GM23248 (cell line): ENCODE data around the gene KAT2A. TPM values are rescaled to one million over a fixed set of nuclear protein-coding genes. Genes with fewer than 3 reads are reported as not detected.

Source experiments
- DNase-seq: peaks from one replicate; pipeline ENCODE4 v3.0.0-alpha.2; 2015
- H2AFZ ChIP-seq: fragments of 200-600 bp; sonication (generic); 2 replicates; pipeline ENCODE4 v1.6.1; 2016; ENCODE audit warnings: antibody characterized with exemption
- H3F3A ChIP-seq: fragments of 200-600 bp; sonication (generic); 2 replicates; pipeline ENCODE4 v1.6.1; 2016; ENCODE audit warnings: mild to moderate bottlenecking, antibody characterized with exemption, mixed run types; ENCODE audit not compliant: insufficient read depth
- H3K27ac ChIP-seq: fragments of 200-600 bp; sonication (generic); 2 replicates; pipeline ENCODE4 v1.5.1; 2016; ENCODE audit warnings: mild to moderate bottlenecking
- H3K27me3 ChIP-seq: fragments of 200-600 bp; sonication (generic); replicated peaks from 2 replicates; pipeline ENCODE4 v1.6.1; 2016; ENCODE audit warnings: mild to moderate bottlenecking; ENCODE audit not compliant: insufficient read depth
- H3K36me3 ChIP-seq: fragments of 200-600 bp; sonication (generic); 2 replicates; pipeline ENCODE4 v1.6.1; 2016; ENCODE audit warnings: low read depth, mild to moderate bottlenecking
- H3K4me1 ChIP-seq: fragments of 200-600 bp; sonication (generic); 2 replicates; pipeline ENCODE4 v1.6.1; 2016; ENCODE audit warnings: mild to moderate bottlenecking; ENCODE audit not compliant: insufficient read depth
- H3K4me2 ChIP-seq: fragments of 200-600 bp; sonication (generic); one replicate; pipeline ENCODE4 v1.6.1; 2016; ENCODE audit warnings: mild to moderate bottlenecking; ENCODE audit not compliant: unreplicated experiment
- H3K4me3 ChIP-seq: fragments of 200-600 bp; sonication (generic); 2 replicates; pipeline ENCODE4 v1.5.1; 2016; ENCODE audit warnings: mild to moderate bottlenecking
- H3K79me2 ChIP-seq: fragments of 200-600 bp; sonication (generic); 2 replicates; pipeline ENCODE4 v1.6.1; 2016; ENCODE audit warnings: mild to moderate bottlenecking; ENCODE audit not compliant: insufficient read depth
- H3K9ac ChIP-seq: fragments of 200-600 bp; sonication (generic); 2 replicates; pipeline ENCODE4 v1.6.1; 2016; ENCODE audit warnings: mild to moderate bottlenecking
- H3K9me2 ChIP-seq: fragments of 200-600 bp; sonication (generic); 2 replicates; pipeline ENCODE4 v1.6.1; 2016; ENCODE audit warnings: mixed run types, mild to moderate bottlenecking, moderate library complexity; ENCODE audit not compliant: insufficient read depth
- H3K9me3 ChIP-seq: fragments of 200-600 bp; sonication (generic); one replicate; pipeline ENCODE4 v1.6.1; 2017; ENCODE audit warnings: low read depth
- H4K20me1 ChIP-seq: fragments of 200-600 bp; sonication (generic); 2 replicates; pipeline ENCODE4 v1.6.0; 2016; ENCODE audit not compliant: insufficient read depth
- EZH2 ChIP-seq: fragments of 200-600 bp; sonication (generic); IDR thresholded peaks from 2 replicates; pipeline ENCODE4 v1.6.1; 2018; ENCODE audit warnings: antibody characterized with exemption, mild to moderate bottlenecking; ENCODE audit not compliant: insufficient read depth, poor library complexity, severe bottlenecking
- EZH2phosphoT487 ChIP-seq: fragments of 200-600 bp; sonication (generic); IDR thresholded peaks from 2 replicates; pipeline ENCODE4 v1.6.1; 2018; ENCODE audit warnings: antibody characterized with exemption, moderate library complexity, mild to moderate bottlenecking, low read depth; ENCODE audit not compliant: insufficient read depth
- WGBS, 2 experiments: methylation state at CpG; one replicate each; pipeline ENCODE4 v1.1.6; 2015 to 2017; ENCODE audit warnings: low lambda C conversion rate in 2 of 2, low coverage in 1 of 2; ENCODE audit errors: missing lambda C conversion rate in 2 of 2; 5-methylcytosine and 5-hydroxymethylcytosine counted together
- in situ Hi-C: fragments of 300-500 bp; cut with MboI; formaldehyde crosslinking; loops from 2 replicates; pipeline ENCODE4 v1.15.0; 2020
- polyA plus RNA-seq: library from polyadenylated mRNA; unstranded; fragments of >200 nt; fragmentation: Nextera tagmentation; extraction: Ambion mirVana; gene quantifications from 2 replicates; pipeline ENCODE4 v1.2.1, GENCODE V29; 2016
- total RNA-seq: library from RNA; depleted of rRNA; stranded (reverse); fragments of >200 nt; shearing (Covaris generic); gene quantifications from 2 replicates; pipeline ENCODE4 v1.2.3, GENCODE V29; 2014

Gene KAT2A
- total and polyA plus RNA-seq, 2 experiments from 2014 or later = 7.2 to 13.9 TPM

- peaks cover 10% of the 10 kb centered on the region for H3K4me1 ChIP-seq
- no peaks in the 10 kb centered on the region for H3F3A ChIP-seq
- H3K27ac ChIP-seq = no peak overlapping the region
- no peak overlapping the region for H2AFZ ChIP-seq
- no peak for TF ChIP-seq EZH2
- TF ChIP-seq EZH2phosphoT487 = no peak
- in situ Hi-C loops = loop anchor here (10.0 kb wide), 1 partner anchor 149 kb away; the partner anchor contains the start of gene CNP
- H4K20me1 ChIP-seq = no peaks in the 10 kb centered on the region
- H3K9me2 ChIP-seq = no peaks in the 10 kb centered on the region
- no peaks in the 10 kb centered on the region for H3K79me2 ChIP-seq
- no peaks in the 10 kb centered on the region for H3K27me3 ChIP-seq
- H3K4me2 ChIP-seq = no peak overlapping the region
- no peaks in the 10 kb centered on the region for H3K9me3 ChIP-seq
- H3K36me3 ChIP-seq = no peaks in the 10 kb centered on the region
- 82 to 87% methylated on average over 9 of the region's 9 CpGs for whole genome bisulfite sequencing, 2 experiments
- no peak overlapping the region for H3K9ac ChIP-seq
- H3K4me3 ChIP-seq = no peak overlapping the region
- DNase-seq = no peak
These were observed 7.0 kb downstream of the KAT2A start for GRCh38 chr17:42114118-42114517.

- H3K27ac ChIP-seq = peak overlapping the region; percentile 71; the same call in 1 of the 2 replicates
These were observed 7.7 kb downstream of the KAT2A start for GRCh38 chr17:42113293-42114069.

GRCh38 chr17:42112552-42113176 is 8.5 kb downstream of the KAT2A start, which contains the start of gene DHX58:
Gene DHX58 (minus strand): TSS chr17:42112714. CDS start chr17:42111892, 822 bp downstream.
- WGBS, 2 experiments = 1% methylated on average over 9 to 10 of the region's 10 CpGs

More at GRCh38 chr17:42113293-42114069, 7.7 kb downstream of the KAT2A start:
- H3K36me3 ChIP-seq = no peaks in the 10 kb centered on the region
- no peaks in the 10 kb centered on the region for H3K79me2 ChIP-seq
- in situ Hi-C loops = loop anchor here (10.0 kb wide), 1 partner anchor 149 kb away; the partner anchor contains the start of gene CNP
- H2AFZ ChIP-seq = no peak overlapping the region
- peaks cover 10% of the 10 kb centered on the region for H3K4me1 ChIP-seq
- no peak for TF ChIP-seq EZH2phosphoT487
- no peak for TF ChIP-seq EZH2
- H3F3A ChIP-seq = no peaks in the 10 kb centered on the region
- no peaks in the 10 kb centered on the region for H4K20me1 ChIP-seq
- 86 to 89% methylated on average over 28 of the region's 28 CpGs for WGBS, 2 experiments
- no peak overlapping the region for H3K4me3 ChIP-seq
- H3K4me2 ChIP-seq = peak overlapping the region; percentile 93
- no peaks in the 10 kb centered on the region for H3K9me2 ChIP-seq
- H3K9me3 ChIP-seq = no peaks in the 10 kb centered on the region
- H3K27me3 ChIP-seq = no peaks in the 10 kb centered on the region
- DNase-seq = no peak
- H3K9ac ChIP-seq = peak overlapping the region; percentile 79

GRCh38 chr17:42111871-42112551 is 9.2 kb downstream of the KAT2A start:
- Histone ChIP-seq H3K9me3 (no peaks in the 10 kb centered on the region), H3F3A (no peaks in the 10 kb centered on the region), H3K27ac (peak overlapping the region; percentile 71), H3K4me1 (peaks cover 10% of the 10 kb centered on the region), H3K9me2 (no peaks in the 10 kb centered on the region), H3K27me3 (no peaks in the 10 kb centered on the region), H2AFZ (peak overlapping the region; percentile 79), H3K4me3 (peak overlapping the region; percentile 73), H4K20me1 (no peaks in the 10 kb centered on the region), H3K79me2 (no peaks in the 10 kb centered on the region), H3K9ac (peak overlapping the region; percentile 79), H3K36me3 (no peaks in the 10 kb centered on the region), H3K4me2 (peak overlapping the region; percentile 93)
- 8% methylated on average over 12 of the region's 12 CpGs for WGBS, 2 experiments
- in situ Hi-C loops = loop anchor here (10.0 kb wide), 1 partner anchor 147 kb away; the partner anchor contains the start of gene CNP
- TF ChIP-seq EZH2phosphoT487 = no peak
- no peak for TF ChIP-seq EZH2
- DNase-seq = peak; percentile 88

More at GRCh38 chr17:42112552-42113176, 8.5 kb downstream of the KAT2A start, which contains the start of gene DHX58:
- H3K4me2 ChIP-seq = peak within 1 kb of the TSS; percentile 93
- no peaks in the 10 kb centered on the region for H3K36me3 ChIP-seq
- TF ChIP-seq EZH2 (no peak), EZH2phosphoT487 (no peak)
- H3K79me2 ChIP-seq = no peaks in the 10 kb centered on the region
- peaks cover 10% of the 10 kb centered on the region for H3K4me1 ChIP-seq
- no peaks in the 10 kb centered on the region for H3K9me3 ChIP-seq
- in situ Hi-C loops = loop anchor here (10.0 kb wide), 1 partner anchor 148 kb away; the partner anchor contains the start of gene CNP
- peak within 1 kb of the TSS; percentile 73 for H3K4me3 ChIP-seq
- no peaks in the 10 kb centered on the region for H3F3A ChIP-seq
- H3K27me3 ChIP-seq = no peaks in the 10 kb centered on the region
- peak within 1 kb of the TSS; percentile 79 for H3K9ac ChIP-seq
- peak; percentile 92 for DNase-seq
- H2AFZ ChIP-seq = peak within 1 kb of the TSS; percentile 79
- H4K20me1 ChIP-seq = no peaks in the 10 kb centered on the region
- H3K27ac ChIP-seq = peak within 1 kb of the TSS; percentile 71
- no peaks in the 10 kb centered on the region for H3K9me2 ChIP-seq
